OCI-LY3 (cell line): ENCODE results near the gene GPRC5D.

Experiments
- H2AFZ ChIP-seq: fragments of 200-600, 300-600 bp; shearing (Covaris generic); 2 replicates; pipeline ENCODE4 v1.6.0; 2014; ENCODE audit warnings: antibody characterized with exemption, low read depth, low read length
- H3K27ac ChIP-seq: fragments of 200-600, 300-600 bp; sonication (generic); 2 replicates; pipeline ENCODE4 v1.5.1; 2014; ENCODE audit warnings: mild to moderate bottlenecking, low read length, moderate library complexity, mixed read lengths
- H3K27me3 ChIP-seq: fragments of 200-600, 300-600 bp; sonication (generic); 2 replicates; pipeline ENCODE4 v1.6.1; 2014; ENCODE audit warnings: low read depth, low read length, mixed read lengths
- H3K36me3 ChIP-seq: fragments of 200-600, 300-600 bp; sonication (generic); replicated peaks from 2 replicates; pipeline ENCODE3; 2014; ENCODE audit warnings: low read depth, low read length, mixed read lengths
- H3K4me1 ChIP-seq: fragments of 300-600, 200-600 bp; sonication (generic); 2 replicates; pipeline ENCODE4 v1.6.1; 2014; ENCODE audit warnings: low read length, mixed read lengths
- H3K4me2 ChIP-seq: fragments of 200-600, 300-600 bp; sonication (generic); 2 replicates; pipeline ENCODE4 v1.6.1; 2014; ENCODE audit warnings: low read length, mixed read lengths
- H3K4me3 ChIP-seq: fragments of 300-600, 200-600 bp; sonication (generic); 2 replicates; pipeline ENCODE4 v1.5.1; 2014; ENCODE audit warnings: antibody characterized with exemption, mild to moderate bottlenecking, low read length, moderate library complexity
- H3K79me2 ChIP-seq: fragments of 300-600, 200-600 bp; shearing (Covaris generic); 2 replicates; pipeline ENCODE4 v1.6.1; 2014; ENCODE audit warnings: mild to moderate bottlenecking, low read length, mixed read lengths
- H3K9ac ChIP-seq: fragments of 300-600, 200-600 bp; shearing (Covaris generic); 2 replicates; pipeline ENCODE4 v1.6.0; 2014; ENCODE audit warnings: mild to moderate bottlenecking, low read length, moderate library complexity
- H3K9me3 ChIP-seq: fragments of 200-600, 300-600 bp; shearing (Covaris generic); 2 replicates; pipeline ENCODE4 v1.6.1; 2014; ENCODE audit warnings: low read length, mixed read lengths; ENCODE audit not compliant: insufficient read depth
- H4K20me1 ChIP-seq: fragments of 200-600, 300-600 bp; sonication (generic); 2 replicates; pipeline ENCODE4 v1.6.1; 2016; ENCODE audit warnings: low read length, mixed read lengths; ENCODE audit not compliant: insufficient read depth
- CTCF ChIP-seq: fragments of 200-600, 300-600 bp; sonication (generic); IDR thresholded peaks from 2 replicates; pipeline ENCODE4 v1.5.1; 2014; ENCODE audit warnings: antibody characterized with exemption, low read length, low read depth
- EZH2phosphoT487 ChIP-seq: fragments of 200-600 bp; shearing (Covaris generic); IDR thresholded peaks from 2 replicates; pipeline ENCODE4 v1.6.1; 2018; ENCODE audit warnings: antibody characterized with exemption, mixed run types, low read depth

The GPRC5D gene

GRCh38 chr12:12898911-12899511 is 53.0 kb downstream of the GPRC5D start:
- Histone ChIP-seq H3K9me3 (no peaks in the 10 kb centered on the region), H3K4me3 (0 out of 2 replicates have a peak overlapping the region, but pooled peaks have one; percentile 14), H3K27ac (no peak overlapping the region), H2AFZ (no peak overlapping the region), H3K9ac (no peak overlapping the region), H3K4me1 (peaks cover 16% of the 10 kb centered on the region), H3K27me3 (peaks cover 36% of the 10 kb centered on the region), H3K4me2 (peak overlapping the region; percentile 49), H3K36me3 (no peaks in the 10 kb centered on the region), H3K79me2 (no peaks in the 10 kb centered on the region), H4K20me1 (peaks cover 6% of the 10 kb centered on the region; the same call in 1 of the 2 replicates)
- TF ChIP-seq EZH2phosphoT487 (no peak), CTCF (no peak)

GRCh38 chr12:12898136-12898717 is 53.7 kb downstream of the GPRC5D start:
- H3K79me2 ChIP-seq = no peaks in the 10 kb centered on the region
- no peak overlapping the region for H3K4me2 ChIP-seq
- peaks cover 6% of the 10 kb centered on the region; the same call in 1 of the 2 replicates for H4K20me1 ChIP-seq
- H3K9me3 ChIP-seq = no peaks in the 10 kb centered on the region
- H3K27ac ChIP-seq = no peak overlapping the region
- peaks cover 16% of the 10 kb centered on the region for H3K4me1 ChIP-seq
- peaks cover 40% of the 10 kb centered on the region for H3K27me3 ChIP-seq
- H2AFZ ChIP-seq = no peak overlapping the region
- no peak overlapping the region for H3K4me3 ChIP-seq
- no peak for TF ChIP-seq EZH2phosphoT487
- no peak for TF ChIP-seq CTCF
- H3K9ac ChIP-seq = no peak overlapping the region
- H3K36me3 ChIP-seq = no peaks in the 10 kb centered on the region

- H2AFZ ChIP-seq = no peak overlapping the region
- peaks cover 6% of the 10 kb centered on the region; the same call in 1 of the 2 replicates for H4K20me1 ChIP-seq
- H3K36me3 ChIP-seq = no peaks in the 10 kb centered on the region
- H3K4me1 ChIP-seq = peaks cover 16% of the 10 kb centered on the region
- H3K4me3 ChIP-seq = no peak overlapping the region
- H3K9ac ChIP-seq = no peak overlapping the region
- no peaks in the 10 kb centered on the region for H3K79me2 ChIP-seq
- H3K27ac ChIP-seq = no peak overlapping the region
- no peaks in the 10 kb centered on the region for H3K9me3 ChIP-seq
- H3K27me3 ChIP-seq = peaks cover 46% of the 10 kb centered on the region
- TF ChIP-seq CTCF (no peak), EZH2phosphoT487 (no peak)
- H3K4me2 ChIP-seq = no peak overlapping the region
Observed at GRCh38 chr12:12897302-12897701, 54.7 kb downstream of the GPRC5D start.

- Histone ChIP-seq H4K20me1 (peaks cover 6% of the 10 kb centered on the region; the same call in 1 of the 2 replicates), H3K9me3 (no peaks in the 10 kb centered on the region), H3K79me2 (no peaks in the 10 kb centered on the region), H3K4me2 (no peak overlapping the region), H3K4me3 (no peak overlapping the region), H3K4me1 (peaks cover 16% of the 10 kb centered on the region), H3K27me3 (peaks cover 45% of the 10 kb centered on the region), H2AFZ (no peak overlapping the region), H3K27ac (no peak overlapping the region), H3K36me3 (no peaks in the 10 kb centered on the region), H3K9ac (no peak overlapping the region)
- no peak for TF ChIP-seq CTCF
- TF ChIP-seq EZH2phosphoT487 = no peak
Observed at GRCh38 chr12:12896260-12896659, 55.7 kb downstream of the GPRC5D start.
